ENCODE measurements around the gene TBC1D5. TPM values are rescaled to one million over a fixed set of nuclear protein-coding genes. Genes with fewer than 3 reads are reported as not detected.

The TBC1D5 gene
- total RNA-seq, 1 donor from 2014 or later = 55.6 TPM

DNA sequence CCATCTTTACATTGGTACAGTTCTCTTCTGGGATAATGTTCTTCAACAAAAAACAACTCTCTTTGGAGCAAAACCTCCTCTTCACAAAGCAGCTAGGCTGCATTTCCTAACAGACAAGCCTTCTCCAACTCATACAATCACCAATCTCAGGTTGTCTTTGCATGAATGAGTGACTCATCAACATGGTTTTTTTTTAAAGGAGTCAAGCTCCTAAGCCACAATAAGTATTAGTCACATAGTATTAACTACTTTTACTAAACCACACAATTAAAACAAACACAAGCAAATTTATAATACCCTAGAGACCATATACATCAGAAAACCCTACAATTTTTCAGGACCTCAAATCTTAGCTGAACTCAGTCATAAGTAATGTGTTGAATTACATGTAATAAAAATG, 137.4 kb downstream of the TBC1D5 start:
- Mint-ChIP-seq H3K4me3 (ENCODE audit: low read depth) (no peak overlapping the region), H3K27me3 (no peaks in the 10 kb centered on the region), H3K4me1 (ENCODE audit: low read depth) (peaks cover 3% of the 10 kb centered on the region), H3K9me3 (ENCODE audit: low read depth) (peaks cover 3% of the 10 kb centered on the region), H3K36me3 (ENCODE audit: insufficient read depth) (peaks cover 12% of the 10 kb centered on the region), H3K27ac (no peak overlapping the region)
- TF ChIP-seq, protein P1, sequence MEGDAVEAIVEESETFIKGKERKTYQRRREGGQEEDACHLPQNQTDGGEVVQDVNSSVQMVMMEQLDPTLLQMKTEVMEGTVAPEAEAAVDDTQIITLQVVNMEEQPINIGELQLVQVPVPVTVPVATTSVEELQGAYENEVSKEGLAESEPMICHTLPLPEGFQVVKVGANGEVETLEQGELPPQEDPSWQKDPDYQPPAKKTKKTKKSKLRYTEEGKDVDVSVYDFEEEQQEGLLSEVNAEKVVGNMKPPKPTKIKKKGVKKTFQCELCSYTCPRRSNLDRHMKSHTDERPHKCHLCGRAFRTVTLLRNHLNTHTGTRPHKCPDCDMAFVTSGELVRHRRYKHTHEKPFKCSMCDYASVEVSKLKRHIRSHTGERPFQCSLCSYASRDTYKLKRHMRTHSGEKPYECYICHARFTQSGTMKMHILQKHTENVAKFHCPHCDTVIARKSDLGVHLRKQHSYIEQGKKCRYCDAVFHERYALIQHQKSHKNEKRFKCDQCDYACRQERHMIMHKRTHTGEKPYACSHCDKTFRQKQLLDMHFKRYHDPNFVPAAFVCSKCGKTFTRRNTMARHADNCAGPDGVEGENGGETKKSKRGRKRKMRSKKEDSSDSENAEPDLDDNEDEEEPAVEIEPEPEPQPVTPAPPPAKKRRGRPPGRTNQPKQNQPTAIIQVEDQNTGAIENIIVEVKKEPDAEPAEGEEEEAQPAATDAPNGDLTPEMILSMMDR (IDR thresholded peaks at IDR 0.05; ENCODE audit: unreplicated experiment) = no peak
- DNase-seq (ENCODE audit: low spot score, unreplicated experiment) = no peak

DNA sequence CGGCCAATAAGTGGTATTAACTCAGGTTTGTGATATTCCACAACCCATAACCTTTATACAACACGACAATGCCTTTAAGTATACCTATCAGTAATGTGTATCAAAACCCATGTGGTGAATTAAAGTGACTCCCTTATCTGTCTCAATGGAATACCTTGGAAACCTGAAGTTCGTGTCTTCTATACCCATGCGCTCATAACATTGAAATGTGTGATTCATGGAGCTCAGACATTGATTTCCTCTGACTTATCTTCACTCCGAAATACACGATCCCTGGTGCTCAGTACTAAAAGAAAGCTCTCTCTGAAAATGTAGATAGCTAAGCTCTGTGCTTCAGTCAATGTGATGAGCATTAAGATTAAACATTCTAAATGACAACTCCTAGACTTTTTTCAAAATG, 140.3 kb downstream of the TBC1D5 start:
- Mint-ChIP-seq H3K27me3 (no peaks in the 10 kb centered on the region), H3K9me3 (ENCODE audit: low read depth) (peaks cover 8% of the 10 kb centered on the region), H3K36me3 (ENCODE audit: insufficient read depth) (peaks cover 16% of the 10 kb centered on the region), H3K4me1 (ENCODE audit: low read depth) (peaks cover 3% of the 10 kb centered on the region), H3K4me3 (ENCODE audit: low read depth) (no peak overlapping the region), H3K27ac (no peak overlapping the region)
- DNase-seq (ENCODE audit: low spot score, unreplicated experiment) = no peak
- TF ChIP-seq, protein P1 (IDR thresholded peaks at IDR 0.05; ENCODE audit: unreplicated experiment) = no peak

DNA sequence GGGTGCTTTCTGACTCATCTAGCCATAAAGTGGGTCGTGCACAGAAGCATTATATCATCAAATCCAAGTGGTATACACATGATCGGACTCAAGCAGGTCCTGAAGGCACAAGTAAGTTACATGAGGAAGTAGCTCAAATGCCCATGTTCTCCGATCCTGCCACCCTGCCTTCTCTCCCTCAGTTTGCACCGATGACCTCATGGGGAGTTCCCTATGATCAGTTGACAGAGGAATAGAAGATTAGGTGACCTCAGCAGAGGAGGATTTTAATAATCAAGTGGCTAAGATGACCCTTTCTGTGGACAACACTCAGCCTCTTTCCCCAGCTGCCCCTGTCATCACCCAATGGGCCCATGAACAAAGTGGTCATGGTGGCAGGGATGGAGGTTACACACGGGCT, 149.5 kb downstream of the TBC1D5 start:
- TF ChIP-seq, protein P1 (IDR thresholded peaks at IDR 0.05; ENCODE audit: unreplicated experiment) = no peak
- H3K4me1 Mint-ChIP-seq (ENCODE audit: low read depth) = no peaks in the 10 kb centered on the region
- DNase-seq (ENCODE audit: low spot score, unreplicated experiment) = no peak
- H3K27me3 Mint-ChIP-seq = no peaks in the 10 kb centered on the region
- peaks cover 23% of the 10 kb centered on the region for H3K9me3 Mint-ChIP-seq (ENCODE audit: low read depth)
- no peak overlapping the region for H3K27ac Mint-ChIP-seq
- peaks cover 26% of the 10 kb centered on the region for H3K36me3 Mint-ChIP-seq (ENCODE audit: insufficient read depth)
- H3K4me3 Mint-ChIP-seq (ENCODE audit: low read depth) = no peak overlapping the region

GRCh38 chr3:17590465-17590864, 152.0 kb downstream of the TBC1D5 start:
- Mint-ChIP-seq H3K4me1 (ENCODE audit: low read depth) (no peaks in the 10 kb centered on the region), H3K27ac (no peak overlapping the region), H3K27me3 (no peaks in the 10 kb centered on the region), H3K4me3 (ENCODE audit: low read depth) (no peak overlapping the region), H3K9me3 (ENCODE audit: low read depth) (peaks cover 23% of the 10 kb centered on the region), H3K36me3 (ENCODE audit: insufficient read depth) (peaks cover 26% of the 10 kb centered on the region)
- DNase-seq (ENCODE audit: low spot score, unreplicated experiment) = no peak
- TF ChIP-seq, protein P1 (IDR thresholded peaks at IDR 0.05; ENCODE audit: unreplicated experiment) = no peak

DNA sequence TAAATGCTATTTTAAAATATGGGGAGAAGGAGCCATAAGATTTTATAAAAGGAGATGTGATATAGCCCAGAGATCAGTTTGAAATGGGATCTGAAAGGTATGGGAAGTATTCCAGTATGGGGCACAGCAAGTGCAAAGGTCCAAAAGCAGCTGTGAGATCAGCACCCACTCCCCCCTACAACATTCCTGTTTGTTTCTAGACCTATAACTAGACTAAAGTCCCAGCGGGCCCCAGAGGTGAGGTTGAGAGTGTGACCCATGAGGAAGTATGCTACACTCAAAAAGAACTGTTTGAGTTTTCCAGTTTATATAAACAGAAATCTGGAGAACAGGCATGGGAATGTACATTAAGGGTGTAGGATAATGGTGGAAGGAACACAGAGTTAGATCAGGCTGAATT, 152.5 kb downstream of the TBC1D5 start:
- H3K27me3 Mint-ChIP-seq = no peaks in the 10 kb centered on the region
- peaks cover 26% of the 10 kb centered on the region for H3K36me3 Mint-ChIP-seq (ENCODE audit: insufficient read depth)
- H3K4me1 Mint-ChIP-seq (ENCODE audit: low read depth) = no peaks in the 10 kb centered on the region
- TF ChIP-seq, protein P1 (IDR thresholded peaks at IDR 0.05; ENCODE audit: unreplicated experiment) = no peak
- H3K27ac Mint-ChIP-seq = no peak overlapping the region
- no peak for DNase-seq (ENCODE audit: low spot score, unreplicated experiment)
- H3K9me3 Mint-ChIP-seq (ENCODE audit: low read depth) = peaks cover 23% of the 10 kb centered on the region
- H3K4me3 Mint-ChIP-seq (ENCODE audit: low read depth) = no peak overlapping the region
